Left forelimb (tissue), 1 donor: ENCODE results near the gene ARL4D.
"Not testable (repeated sequence)": the region's sequence is repeated elsewhere in the genome, so short reads cannot be mapped to it uniquely, and the experiment has no call there.

Source experiments
- DNase-seq: peaks from one replicate; pipeline ENCODE4 v3.0.0-alpha.2; 2018; ENCODE audit warnings: low spot score

The ARL4D gene, protein sequence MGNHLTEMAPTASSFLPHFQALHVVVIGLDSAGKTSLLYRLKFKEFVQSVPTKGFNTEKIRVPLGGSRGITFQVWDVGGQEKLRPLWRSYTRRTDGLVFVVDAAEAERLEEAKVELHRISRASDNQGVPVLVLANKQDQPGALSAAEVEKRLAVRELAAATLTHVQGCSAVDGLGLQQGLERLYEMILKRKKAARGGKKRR

DNA sequence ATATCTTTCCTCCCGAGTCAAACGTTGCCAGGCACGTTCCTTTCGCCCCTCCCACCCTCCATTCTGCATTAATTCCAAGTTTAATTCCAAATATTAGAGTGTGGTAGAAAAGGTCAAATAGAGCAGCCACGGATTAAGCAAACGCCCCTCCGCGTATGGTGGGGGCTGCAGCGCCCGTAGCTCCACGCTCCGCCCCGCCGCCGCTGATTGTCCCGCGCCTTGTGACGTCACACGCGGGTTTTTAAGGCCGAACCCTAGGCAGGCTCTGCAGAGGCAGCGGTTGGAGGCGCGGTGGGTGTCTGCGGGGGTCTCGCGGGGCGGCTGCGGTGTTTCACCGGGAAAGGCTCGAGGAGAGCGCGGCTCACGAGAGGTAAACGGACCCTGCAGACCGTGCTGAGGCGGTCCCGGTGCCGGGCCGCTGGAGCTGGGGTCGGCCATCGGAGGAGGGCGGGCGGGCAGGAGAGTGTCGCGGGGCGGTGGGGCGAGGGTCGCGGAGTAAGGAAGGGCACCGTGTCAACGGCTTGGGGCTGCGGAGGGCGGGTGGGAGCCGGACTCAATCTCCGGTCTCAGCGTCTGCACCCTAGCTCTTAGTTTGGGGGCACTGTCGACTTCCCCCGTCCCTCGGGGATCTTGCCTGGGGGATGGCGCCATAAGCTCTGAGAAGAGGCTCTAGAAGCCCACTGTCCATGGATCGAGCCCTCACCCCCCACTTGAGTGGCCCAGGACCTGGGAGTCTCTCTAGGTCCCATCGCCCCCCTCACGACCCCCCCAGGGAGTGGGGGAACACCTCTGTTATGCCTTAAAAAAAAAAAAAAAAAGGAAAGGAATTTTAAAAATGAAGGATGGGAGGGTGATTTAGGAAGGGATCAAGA lies at the start of gene ARL4D:
Gene ARL4D (plus strand): TSS at position 270 of the 872 bp plus-strand sequence. CDS start 740 bp downstream, outside the sequence.
- DNase-seq = peak; percentile 92

DNA sequence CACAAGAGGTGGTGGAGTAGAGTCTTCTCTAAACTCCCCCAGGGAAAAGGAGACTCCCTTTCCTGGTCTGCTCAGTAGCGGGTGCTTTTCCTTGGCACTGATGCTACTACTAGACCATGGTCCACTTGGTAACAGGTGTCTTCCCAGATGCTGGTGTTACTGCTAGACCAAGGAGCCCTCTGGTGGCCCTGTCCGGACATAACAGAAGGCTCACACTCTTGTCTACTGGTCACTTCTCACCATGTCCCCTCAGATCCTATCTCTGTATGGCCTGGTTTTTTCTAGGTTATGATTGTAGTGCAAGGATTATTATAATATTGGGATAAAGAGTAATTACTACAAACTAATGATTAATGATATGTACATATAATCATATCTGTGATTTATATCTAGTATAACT lies 49.7 kb upstream of the ARL4D start:
- DNase-seq = no peak

DNA sequence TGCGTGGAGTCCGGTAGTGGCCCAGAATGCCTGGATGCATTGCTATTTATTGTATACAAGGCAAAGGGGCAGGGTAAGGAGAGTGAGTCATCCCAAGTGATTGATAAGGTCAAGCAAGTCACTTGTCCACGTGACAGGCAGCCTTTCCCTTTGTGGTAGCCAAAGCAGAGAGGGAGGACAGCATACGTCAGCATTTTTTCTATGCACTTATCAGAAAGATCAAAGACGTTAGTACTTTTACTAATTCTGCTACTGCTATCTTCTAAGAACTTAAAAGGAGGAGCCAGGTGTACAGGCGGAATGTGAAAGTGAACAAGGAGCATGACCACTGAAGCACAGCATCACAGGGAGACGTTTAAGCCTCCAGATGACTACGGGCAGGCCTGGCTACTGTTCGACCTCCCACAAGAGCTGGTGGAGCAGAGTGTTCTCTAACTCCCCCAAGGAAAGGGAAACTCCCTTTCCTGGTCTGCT lies 47.9 kb upstream of the ARL4D start:
- no peak for DNase-seq

DNA sequence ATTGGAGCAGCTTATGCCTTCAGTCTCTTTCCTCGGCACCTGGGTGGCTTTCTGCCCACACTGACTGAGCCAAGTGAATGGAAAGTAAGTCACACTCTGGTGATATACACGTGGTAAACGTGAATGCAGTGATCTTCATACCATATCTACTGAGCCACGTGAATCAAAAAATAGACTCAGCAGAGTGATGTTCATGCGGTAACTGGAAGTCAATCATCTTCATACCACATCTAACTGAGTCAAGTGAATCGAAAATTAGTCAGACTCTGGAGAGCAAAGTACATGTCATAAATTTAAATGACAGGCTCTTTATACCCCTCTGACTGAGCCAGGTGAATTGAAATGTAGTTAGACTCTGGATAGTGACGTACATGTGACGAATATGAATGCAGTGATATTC lies 47.1 kb upstream of the ARL4D start:
- no peak for DNase-seq

DNA sequence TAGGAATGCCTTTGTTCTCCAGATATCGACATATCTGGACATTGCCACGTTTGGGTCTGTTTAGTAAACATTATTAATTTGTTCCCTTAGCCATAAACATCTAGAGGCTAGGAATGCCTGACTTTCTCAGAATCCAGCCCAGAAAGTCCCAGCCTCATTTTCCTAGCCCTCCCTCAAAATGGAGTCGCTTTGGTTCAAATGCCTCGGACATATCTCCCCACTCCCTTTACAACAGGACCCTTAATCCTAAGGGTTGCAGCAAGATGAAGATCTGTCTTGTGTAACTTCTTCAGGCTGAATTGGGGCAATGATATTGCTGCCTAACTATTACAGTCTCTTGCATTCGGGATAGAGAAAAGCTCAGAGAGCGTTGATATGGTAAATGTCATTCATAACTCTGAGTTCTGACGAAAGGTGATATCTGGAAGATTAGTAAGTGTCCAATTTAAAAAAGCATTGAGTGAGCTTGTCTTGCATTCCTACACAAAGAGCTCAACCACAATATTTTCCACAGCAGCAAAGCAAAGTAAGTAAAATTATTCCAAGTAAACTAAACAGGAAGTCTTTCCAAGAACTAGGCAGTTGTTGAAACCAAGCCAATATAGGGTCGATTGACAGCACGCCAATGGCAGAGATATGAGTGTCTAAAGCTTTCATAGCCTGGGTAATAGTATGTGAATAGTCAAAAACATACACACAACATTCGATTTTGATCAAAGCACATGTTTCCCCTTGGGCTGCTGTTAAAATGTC lies 46.0 kb upstream of the ARL4D start:
- no peak for DNase-seq

DNA sequence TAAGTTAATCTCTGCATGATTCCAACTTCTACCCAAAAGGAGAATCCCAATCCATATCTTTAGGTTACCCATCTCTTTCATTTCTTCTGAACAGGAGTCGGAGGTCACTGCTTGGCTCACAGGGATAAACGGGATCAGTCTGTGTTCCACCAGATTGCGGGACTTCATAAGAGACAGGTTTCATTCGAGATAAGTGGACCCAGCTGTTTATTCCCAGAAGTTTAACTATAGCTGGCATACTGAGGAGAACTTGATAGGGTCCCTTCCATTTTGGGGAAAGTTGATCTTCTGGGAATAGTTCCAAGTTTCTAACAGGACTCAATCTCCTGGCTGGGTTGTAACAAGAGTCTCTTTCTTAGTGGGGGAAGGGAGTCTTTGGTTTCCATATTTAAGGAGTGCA lies 45.4 kb upstream of the ARL4D start:
- no peak for DNase-seq

DNA sequence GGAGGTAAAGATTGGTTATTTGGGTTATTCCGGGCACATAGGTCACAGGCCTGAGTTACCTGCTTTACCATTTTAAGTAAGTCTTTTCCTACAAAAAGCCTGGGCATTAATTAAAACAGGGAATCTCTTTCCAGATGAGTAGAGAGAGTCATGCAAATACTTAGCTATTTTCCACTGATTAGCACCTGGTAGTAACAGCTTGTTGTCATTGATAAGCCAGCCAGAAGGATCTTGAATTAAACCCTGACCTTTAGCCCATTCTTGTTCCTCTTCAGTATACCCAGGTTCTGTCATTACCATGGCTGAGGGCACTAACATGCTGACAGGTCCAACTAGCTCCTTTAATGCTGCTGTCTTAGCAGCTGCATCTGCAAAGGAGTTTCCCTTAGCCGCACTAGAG lies 44.4 kb upstream of the ARL4D start:
- DNase-seq = no peak

DNA sequence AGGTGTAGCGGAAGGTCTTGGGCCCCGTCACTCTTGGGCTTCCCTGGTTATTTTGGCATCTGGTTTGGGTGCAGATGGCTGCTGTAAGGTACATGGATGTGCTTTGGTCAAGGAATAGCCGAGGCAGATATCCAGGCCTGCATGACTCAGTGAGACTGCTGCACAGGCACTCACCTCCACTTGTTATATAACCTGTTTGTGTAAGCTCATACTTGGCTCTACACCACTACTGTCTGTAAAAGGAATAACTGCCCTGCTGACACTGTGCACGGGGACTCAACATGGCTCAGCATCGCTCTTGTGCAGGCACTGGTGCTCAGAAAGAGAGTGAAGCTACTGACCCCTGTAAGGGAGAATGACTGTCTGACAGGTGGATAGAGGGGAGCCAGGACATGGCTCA lies 42.3 kb upstream of the ARL4D start:
- DNase-seq = no peak

DNA sequence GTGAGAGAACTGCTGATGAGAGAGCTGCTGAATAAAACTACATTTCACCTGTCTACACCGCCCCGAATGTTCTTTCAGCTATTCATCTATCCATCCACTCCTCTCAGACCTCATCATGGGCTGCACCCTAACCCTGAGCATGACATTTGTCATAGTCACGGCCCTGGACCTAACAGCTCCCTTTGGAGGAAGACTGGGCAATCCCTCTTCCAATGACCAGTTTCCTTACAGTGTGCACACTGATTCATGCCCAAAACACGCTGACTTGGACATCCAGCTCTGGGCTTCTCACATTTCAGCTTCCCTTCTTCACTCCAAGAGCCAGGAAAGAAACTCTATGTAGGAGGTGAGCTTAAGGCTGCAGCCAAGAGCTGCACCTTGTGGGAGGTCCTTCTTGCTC lies 41.8 kb upstream of the ARL4D start:
- no peak for DNase-seq

DNA sequence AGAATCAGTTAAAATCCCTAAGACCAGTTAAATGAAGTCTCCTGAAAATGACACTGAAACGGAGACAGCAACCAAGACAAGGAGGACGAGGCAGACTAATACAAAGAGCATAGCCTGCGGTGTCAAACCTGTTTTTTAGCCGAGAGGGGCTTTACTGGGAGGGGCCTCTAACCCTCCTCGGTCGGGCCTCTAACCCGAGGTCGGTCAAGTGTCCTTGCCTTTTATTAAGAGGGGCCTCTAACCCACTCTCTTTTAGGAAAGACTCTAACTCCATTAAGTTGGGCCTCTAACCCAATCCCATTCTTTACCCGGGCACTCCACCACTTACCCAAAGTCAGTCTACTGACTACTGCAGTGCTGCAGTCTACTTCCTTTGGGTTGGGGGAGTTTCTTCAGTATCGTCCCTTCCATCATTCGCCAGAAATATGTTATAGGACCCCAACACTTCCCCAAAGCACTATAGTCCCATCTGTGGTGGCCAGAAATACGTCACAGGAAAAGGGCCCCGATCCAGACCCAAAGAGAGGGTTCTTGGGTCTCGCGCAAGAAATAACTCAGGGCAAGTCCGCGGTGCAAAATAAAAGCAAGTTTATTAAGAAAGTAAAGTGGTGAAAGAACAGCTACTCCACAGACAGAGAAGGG lies 39.2 kb upstream of the ARL4D start:
- no peak for DNase-seq

DNA sequence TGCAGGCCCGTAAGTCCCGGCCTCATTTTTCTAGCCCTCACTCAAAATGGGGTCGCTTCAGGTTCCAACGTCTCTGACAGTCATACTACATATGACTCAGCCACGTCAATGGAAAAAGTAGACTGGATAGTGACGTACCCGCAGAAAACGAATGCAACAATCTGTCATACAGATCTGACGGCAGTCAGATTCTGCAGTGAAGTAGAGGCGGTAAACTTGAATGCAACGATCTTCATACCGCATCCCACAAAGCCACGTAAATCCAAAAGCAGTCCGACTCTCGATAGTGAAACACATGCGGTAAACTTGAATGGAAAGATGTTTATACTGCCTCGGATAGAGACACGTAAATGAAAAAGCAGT lies 38.4 kb upstream of the ARL4D start:
- DNase-seq = peak; percentile 73

DNA sequence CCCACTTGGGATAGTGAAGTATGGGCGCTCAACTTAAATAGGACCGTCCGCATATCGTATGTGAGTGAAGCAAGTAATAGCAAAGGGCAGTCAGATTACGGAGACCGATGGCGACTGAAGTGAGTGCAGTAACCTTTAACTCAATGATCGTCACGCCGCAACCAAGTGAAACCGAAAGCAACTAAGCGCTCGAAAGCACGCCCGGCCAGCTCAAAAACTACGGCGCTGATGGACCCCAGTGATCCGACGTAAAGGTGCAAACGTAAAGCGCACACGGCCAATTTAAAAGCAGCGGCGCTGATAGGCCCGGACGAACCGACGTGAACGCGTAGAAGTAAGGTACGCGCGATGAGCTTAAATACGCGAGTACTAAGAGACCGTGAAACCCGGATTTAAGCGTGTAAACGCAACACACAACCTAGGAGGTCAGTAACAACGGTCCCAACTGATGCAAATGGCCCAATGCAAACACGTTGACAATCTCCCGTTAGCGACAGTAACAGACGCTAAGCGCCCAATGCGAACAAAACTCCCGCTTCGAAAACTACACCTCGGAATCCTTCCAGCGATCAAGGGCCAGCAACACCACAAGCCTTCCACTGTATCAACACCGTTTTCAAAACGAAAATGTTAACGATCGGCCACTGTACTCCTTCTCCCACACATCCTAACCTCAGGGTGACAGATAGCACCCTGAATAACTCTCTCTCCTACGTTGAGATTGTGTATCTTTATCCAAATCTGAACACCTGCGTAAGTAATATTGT lies 37.9 kb upstream of the ARL4D start:
- DNase-seq = peak; percentile 89

DNA sequence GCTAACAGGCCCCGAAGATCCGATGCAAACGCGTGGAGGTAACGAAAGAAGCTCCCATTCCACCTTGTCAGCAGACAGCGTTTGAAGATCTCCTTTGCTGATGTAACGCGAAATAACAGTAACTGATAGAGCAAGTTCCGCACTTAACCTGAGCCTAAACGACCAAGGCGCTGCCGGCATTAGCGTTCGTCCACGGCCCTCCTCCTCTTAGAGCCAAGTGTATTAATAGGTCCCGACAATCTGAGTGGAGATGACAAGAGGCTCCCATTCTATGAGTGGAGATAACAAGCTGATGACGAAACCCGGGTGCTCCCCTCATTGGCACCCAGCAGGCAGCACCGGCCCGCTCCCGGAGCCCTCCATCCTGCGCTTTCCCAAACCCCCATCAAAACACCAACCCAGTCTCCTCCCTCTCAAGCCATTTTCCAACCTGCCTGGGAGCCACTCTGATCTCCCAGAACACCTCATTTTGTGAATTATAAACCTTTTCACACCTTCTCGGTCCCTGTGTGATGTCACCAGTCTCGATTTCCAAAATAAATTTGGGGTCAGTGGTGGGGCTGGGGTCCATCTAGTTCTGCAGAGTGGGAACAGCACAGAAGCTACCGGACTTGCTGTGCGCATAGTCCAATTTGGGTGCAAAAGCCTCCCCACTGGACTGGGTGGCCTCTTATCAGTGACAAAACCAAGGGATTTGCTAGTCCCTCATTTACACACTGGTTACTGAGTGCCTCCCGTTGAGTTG lies 35.4 kb upstream of the ARL4D start:
- no peak for DNase-seq

DNA sequence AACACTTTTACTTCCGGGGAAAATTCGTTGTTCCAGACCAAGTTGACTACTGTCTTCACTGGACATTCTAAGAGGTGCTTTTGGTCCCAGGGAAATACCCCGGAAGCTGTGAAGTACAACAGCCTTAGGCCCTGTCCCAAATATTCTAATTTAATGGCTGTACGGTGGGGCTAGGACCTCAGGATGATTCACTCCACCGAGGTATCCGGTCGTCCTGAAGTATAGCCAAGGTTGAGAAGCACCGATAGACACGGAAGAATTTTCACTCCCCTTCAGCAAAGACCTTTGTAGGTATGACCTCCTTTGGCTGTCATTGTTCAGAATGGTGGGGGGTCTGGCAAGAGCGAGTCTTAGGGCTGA lies 34.9 kb upstream of the ARL4D start:
- no peak for DNase-seq

DNA sequence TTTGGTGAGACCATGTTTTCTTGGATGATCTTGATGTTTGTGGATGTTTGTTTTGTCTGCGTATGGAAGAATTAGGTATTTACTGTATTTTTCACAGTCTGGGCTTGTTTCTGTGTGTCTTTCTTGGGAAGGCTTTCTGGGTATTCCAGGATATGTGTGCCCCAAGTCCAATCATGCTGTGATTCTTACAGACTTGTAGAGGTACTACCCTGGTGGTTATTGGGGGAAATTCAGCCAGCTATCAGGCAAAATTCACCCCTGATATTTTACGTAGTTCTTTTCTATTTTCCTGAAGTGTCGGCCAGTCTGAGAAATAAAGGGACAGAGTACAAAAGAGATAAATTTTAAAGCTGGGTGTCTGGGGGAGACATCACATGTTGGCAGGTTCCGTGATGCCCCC lies 33.4 kb upstream of the ARL4D start:
- DNase-seq = no peak

DNA sequence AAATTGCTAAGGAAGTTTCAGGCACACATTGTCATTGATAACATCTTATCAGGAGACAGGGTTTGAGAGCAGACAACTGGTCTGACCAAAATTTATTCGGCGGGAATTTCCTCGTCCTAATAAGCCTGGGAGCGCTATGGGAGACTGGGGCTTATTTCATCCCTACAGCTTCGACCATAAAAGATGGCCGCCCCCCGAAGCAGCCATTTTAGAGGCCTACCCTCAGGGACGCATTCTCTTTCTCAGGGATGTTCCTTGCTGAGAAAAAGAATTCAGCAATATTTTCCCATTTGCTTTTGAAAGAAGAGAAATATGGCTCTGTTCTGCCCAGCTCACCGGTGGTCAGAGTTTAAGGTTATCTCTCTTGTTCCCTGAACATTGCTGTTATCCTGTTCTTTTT lies 32.9 kb upstream of the ARL4D start:
- DNase-seq = not testable (repeated sequence)

DNA sequence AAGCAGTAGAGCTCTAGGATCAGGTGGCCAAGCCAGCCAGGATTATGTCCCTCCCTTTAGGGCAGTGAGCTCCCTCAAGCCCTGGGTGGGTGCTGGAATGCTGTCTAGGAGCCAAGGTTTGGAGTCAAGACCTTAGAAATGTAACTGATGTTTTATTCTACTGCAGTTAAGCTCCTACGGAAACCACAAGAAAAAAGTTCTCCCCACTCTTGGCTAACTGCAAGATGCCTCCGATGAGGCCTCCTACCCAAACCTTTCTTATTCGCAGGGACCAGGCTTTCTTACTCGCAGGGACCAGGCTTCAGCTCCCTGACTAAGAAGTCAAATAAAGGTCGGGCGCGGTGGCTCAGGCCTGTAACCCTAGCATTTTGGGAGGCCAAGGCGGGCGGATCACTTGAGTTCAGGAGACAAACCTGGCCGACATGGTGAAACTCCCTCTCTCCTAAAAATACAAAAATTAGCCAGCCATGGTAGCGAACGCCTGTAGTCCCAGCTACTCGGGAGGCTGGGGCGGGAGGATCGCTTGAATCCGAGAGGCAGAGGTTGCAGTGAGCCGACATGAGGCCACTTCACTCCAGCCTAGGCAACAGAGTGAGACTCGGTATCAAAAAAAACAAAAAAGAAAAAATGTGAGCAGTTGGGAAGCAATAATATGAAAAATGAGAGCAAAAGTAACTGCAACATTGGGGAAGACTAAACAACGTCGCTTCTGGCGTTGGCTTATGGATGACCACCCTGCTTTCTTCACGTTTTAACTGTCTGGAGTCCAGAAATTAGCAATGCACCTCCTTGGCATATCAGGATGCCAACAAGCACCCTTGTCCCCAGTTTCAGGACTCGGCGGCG lies 31.7 kb upstream of the ARL4D start:
- DNase-seq = no peak

DNA sequence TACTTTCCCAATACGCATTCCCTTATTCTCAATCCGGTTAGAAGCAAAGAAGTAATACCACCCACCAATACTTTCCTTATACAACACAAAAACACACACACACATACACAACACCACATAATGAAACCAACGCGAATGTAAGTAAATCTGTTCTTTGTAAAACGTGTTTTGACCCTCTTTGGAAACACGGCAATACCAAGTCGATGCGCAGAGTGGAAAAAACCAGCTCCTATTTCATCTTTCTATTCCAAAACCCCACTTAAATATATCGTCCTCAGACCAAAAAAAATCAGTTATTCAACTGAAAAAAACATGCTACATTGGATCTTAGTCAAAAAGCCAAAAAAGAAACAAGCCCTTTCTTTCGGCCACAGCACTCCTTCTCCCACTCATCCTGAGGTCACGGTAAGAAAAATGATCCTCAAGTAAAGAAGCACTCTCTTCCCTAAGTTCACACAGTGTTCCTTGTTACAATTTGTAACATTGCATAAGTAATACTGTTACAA lies 31.0 kb upstream of the ARL4D start:
- DNase-seq = peak; percentile 70

DNA sequence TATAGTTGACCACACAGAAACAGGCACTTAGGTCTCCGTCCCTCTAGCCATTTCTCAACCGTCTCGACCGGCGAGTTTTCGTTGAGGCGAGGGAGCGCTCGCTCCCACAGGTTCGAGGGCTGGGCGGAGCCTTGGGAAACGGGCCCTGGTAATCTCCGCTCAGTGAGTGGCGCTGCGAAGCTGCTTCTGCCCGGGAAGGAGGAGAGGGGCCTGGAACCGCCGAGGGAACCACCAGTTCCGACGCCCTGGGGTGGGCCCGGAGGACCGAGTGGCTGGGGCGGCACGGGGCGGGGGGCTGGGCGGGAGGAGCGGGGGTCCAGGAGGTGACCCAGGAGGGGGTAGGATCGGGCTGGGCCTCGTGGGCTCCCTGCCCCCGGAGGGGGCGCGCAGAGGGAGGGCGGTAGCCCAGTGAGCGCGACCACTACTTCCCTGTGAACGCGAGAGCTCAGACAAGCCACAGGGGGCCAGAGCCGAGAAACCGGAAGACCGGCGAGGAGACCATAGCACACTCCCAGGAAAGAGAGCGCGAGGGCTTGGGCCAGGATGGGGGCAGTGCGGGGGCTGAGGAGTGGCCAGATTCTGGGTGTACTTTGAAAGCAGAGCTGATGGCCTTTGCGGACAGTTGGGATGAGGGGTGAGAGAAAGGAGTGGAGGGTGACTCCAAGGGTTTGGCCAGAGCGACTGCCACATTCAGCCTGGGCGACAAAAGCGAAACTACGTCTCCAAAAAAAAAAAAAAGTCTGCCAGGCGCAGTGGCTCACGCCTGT lies 29.9 kb upstream of the ARL4D start:
- DNase-seq = peak; percentile 91
